CD4-positive, alpha-beta memory T cell (primary cell): ENCODE data around the gene DSC3. TPM values are rescaled to one million over a fixed set of nuclear protein-coding genes. Genes with fewer than 3 reads are reported as not detected.

Source experiments
- CTCF ChIA-PET: fragments of 350-600 bp; sonication (Branson Sonifier 250); formaldehyde crosslinking; loops from one replicate; lab custom pipeline; 2021; ENCODE audit warnings: inconsistent platforms; ENCODE audit not compliant: partially characterized antibody; lab: Charles Lee
- POLR2A ChIA-PET: fragments of 350-600 bp; sonication (Branson Sonifier 250); formaldehyde crosslinking; loops from one replicate; lab custom pipeline; 2021; ENCODE audit not compliant: partially characterized antibody; lab: Charles Lee
- DNase-seq, 5 donors: peaks; one replicate each; pipeline versions ENCODE4 v3.0.0 to v3.0.0-alpha.2; 2020 to 2022; ENCODE audit warnings: mixed read lengths in 1 of 5
- H3K27ac ChIP-seq: one replicate; pipeline ENCODE4 v1.7.0; 2013; ENCODE audit warnings: low read depth, low read length
- H3K27me3 ChIP-seq: 2 replicates; pipeline ENCODE4 v1.7.0; 2013; ENCODE audit warnings: mild to moderate bottlenecking, low read length, moderate library complexity; ENCODE audit not compliant: insufficient read depth
- H3K36me3 ChIP-seq: 2 replicates; pipeline ENCODE4 v1.7.0; 2013; ENCODE audit warnings: mild to moderate bottlenecking, low read length, moderate library complexity; ENCODE audit not compliant: insufficient read depth
- H3K4me1 ChIP-seq: 2 replicates; pipeline ENCODE4 v1.7.0; 2013; ENCODE audit warnings: mild to moderate bottlenecking, low read length, moderate library complexity; ENCODE audit not compliant: insufficient read depth
- H3K4me3 ChIP-seq, 2 donors: one replicate each; pipeline ENCODE4 v1.7.0; 2013; ENCODE audit warnings: low read length in 2 of 2, mild to moderate bottlenecking in 1 of 2
- H3K9me3 ChIP-seq, 2 donors: one replicate each; pipeline ENCODE4 v1.7.0; 2013; ENCODE audit warnings: low read length in 2 of 2, control low read depth in 1 of 2; ENCODE audit not compliant: control insufficient read depth in 1 of 2
- H3K27ac Mint-ChIP-seq, 7 donors: one replicate each; pipeline ENCODE4 v1.8.0; 2020 to 2021; ENCODE audit warnings: mixed read lengths in 7 of 7, mild to moderate bottlenecking in 6 of 7, inconsistent platforms in 3 of 7, moderate library complexity in 3 of 7
- H3K27me3 Mint-ChIP-seq, 2 donors: one replicate each; pipeline ENCODE4 v1.8.0; 2020 to 2021; ENCODE audit warnings: mixed read lengths in 2 of 2
- H3K36me3 Mint-ChIP-seq, 2 donors: one replicate each; pipeline ENCODE4 v1.8.0; 2020 to 2021; ENCODE audit warnings: mixed read lengths in 2 of 2, inconsistent platforms in 1 of 2, mild to moderate bottlenecking in 1 of 2
- H3K4me1 Mint-ChIP-seq, 4 donors: one replicate each; pipeline ENCODE4 v1.8.0; 2020 to 2021; ENCODE audit warnings: mixed read lengths in 4 of 4, mild to moderate bottlenecking in 1 of 4
- H3K4me3 Mint-ChIP-seq, 8 donors: one replicate each; pipeline ENCODE4 v1.8.0; 2020 to 2021; ENCODE audit warnings: mixed read lengths in 8 of 8, mild to moderate bottlenecking in 7 of 8, moderate library complexity in 6 of 8, inconsistent platforms in 3 of 8
- H3K9me3 Mint-ChIP-seq, 8 donors: one replicate each; pipeline ENCODE4 v1.8.0; 2020 to 2021; ENCODE audit warnings: mixed read lengths in 8 of 8, mild to moderate bottlenecking in 5 of 8, inconsistent platforms in 3 of 8, moderate library complexity in 1 of 8
- intact Hi-C: fragments of 100-400 bp; cut with micrococcal nuclease; formaldehyde crosslinking; loops from one replicate; pipeline ENCODE4 v1.15.1; 2023
- polyA plus RNA-seq, 2 donors: library from polyadenylated mRNA; unstranded; fragments of 300-500 nt; fragmentation: Illumina TruSeq; gene quantifications; one replicate each; pipeline ENCODE4 v1.2.3, GENCODE V29; 2021
- total RNA-seq, 2 experiments: library from RNA; stranded (reverse); gene quantifications; one replicate each; pipeline ENCODE4 v1.2.3, GENCODE V29; 2021

The DSC3 gene
- total and polyA plus RNA-seq, 4 experiments from 2014 or later: not detected

DNA sequence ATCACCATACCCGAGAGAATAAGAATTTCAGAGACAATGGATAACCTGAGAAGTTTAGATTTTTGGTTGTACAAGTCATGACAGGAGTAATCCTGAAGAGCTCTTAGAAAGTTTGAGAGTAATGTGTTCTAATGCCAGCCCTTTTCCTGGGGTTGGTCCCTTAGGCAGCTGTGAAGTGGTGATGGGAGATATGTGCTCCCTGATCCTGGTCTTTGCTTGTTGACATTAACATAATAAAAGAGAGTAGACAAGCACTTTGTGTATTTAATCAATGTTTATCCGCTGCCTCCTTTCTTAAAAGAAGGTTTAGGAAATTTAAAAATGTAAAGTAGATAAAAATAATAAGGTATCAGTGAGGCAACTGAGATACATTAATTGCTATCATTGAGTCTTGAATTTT is 13.8 kb upstream of the DSC3 start:
- H3K27ac ChIP-seq: no peak overlapping the region
- intact Hi-C loops: no loop called here
- no peaks in the 10 kb centered on the region for H3K9me3 ChIP-seq
- H3K4me3 ChIP-seq: no peak overlapping the region
- Mint-ChIP-seq H3K27ac (no peak overlapping the region), H3K4me1 (no peaks in the 10 kb centered on the region), H3K9me3 (peaks cover 2 to 18% (median 9%) of the 10 kb centered on the region in 8 donors), H3K36me3 (no peaks in the 10 kb centered on the region), H3K27me3 (no peaks in the 10 kb centered on the region), H3K4me3 (no peak overlapping the region)
- no peaks in the 10 kb centered on the region for H3K4me1 ChIP-seq
- H3K27me3 ChIP-seq: no peaks in the 10 kb centered on the region
- ChIA-PET CTCF (no interaction called here), POLR2A (no interaction called here)
- no peak for DNase-seq
- no peaks in the 10 kb centered on the region for H3K36me3 ChIP-seq

DNA sequence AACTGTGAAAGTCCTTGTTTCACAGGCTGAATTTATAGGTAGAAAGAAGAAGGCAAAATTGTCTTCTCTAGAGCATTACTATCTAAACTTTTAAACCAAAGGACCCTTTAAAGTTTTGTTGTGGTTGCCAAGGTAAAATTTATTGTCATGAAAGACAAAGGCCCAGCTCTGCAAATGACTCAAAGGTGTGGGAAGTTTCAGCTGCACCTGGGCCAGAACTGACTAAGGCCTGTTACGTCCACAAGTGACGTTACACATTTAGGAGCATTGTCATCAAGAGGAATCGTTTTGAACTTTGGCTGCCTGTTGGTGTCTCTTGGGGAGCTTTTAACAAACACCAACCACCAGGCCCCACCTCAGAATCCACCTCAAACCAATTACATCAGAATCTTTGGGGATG is 8.1 kb upstream of the DSC3 start:
- Histone ChIP-seq H3K4me1 (no peaks in the 10 kb centered on the region), H3K27me3 (no peaks in the 10 kb centered on the region), H3K36me3 (no peaks in the 10 kb centered on the region), H3K27ac (no peak overlapping the region), H3K4me3 (no peak overlapping the region), H3K9me3 (no peaks in the 10 kb centered on the region)
- H3K4me1 Mint-ChIP-seq: no peaks in the 10 kb centered on the region
- ChIA-PET CTCF (interaction anchor here (1.2 kb wide), 1 partner anchor 9 kb away, joined by 3 read pairs; no protein-coding TSS in a partner anchor), POLR2A (no interaction called here)
- peaks cover 3 to 20% (median 11%) of the 10 kb centered on the region in 8 donors for H3K9me3 Mint-ChIP-seq
- no peak overlapping the region for H3K27ac Mint-ChIP-seq
- H3K4me3 Mint-ChIP-seq: no peak overlapping the region
- intact Hi-C loops: no loop called here
- DNase-seq: no peak
- H3K36me3 Mint-ChIP-seq: no peaks in the 10 kb centered on the region
- H3K27me3 Mint-ChIP-seq: no peaks in the 10 kb centered on the region

DNA sequence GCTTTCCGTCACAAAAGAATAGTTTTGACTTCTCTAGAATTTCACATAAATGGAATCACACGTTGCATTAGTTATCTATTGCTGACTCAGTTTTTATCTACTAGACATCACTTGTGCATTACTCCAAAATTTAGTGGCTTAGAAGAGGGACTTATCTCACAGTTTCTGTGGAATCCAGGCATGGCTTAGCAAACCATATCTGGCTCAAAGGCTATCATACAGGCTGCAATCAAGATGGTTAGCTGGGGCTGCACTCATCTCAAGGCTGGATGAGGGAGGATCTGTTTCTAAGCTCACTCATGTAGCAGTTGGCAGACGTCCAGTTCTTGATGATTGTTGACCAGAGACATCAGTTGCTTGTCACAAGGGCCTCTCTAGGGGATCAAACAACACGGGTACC is 6.6 kb upstream of the DSC3 start:
- Mint-ChIP-seq H3K9me3 (peaks cover 5 to 19% (median 15%) of the 10 kb centered on the region in 8 donors), H3K27ac (no peak overlapping the region), H3K36me3 (no peaks in the 10 kb centered on the region), H3K4me1 (no peaks in the 10 kb centered on the region), H3K27me3 (no peaks in the 10 kb centered on the region), H3K4me3 (no peak overlapping the region)
- Histone ChIP-seq H3K9me3 (no peaks in the 10 kb centered on the region), H3K4me3 (no peak overlapping the region), H3K27ac (no peak overlapping the region), H3K27me3 (no peaks in the 10 kb centered on the region), H3K4me1 (no peaks in the 10 kb centered on the region), H3K36me3 (no peaks in the 10 kb centered on the region)
- ChIA-PET POLR2A (no interaction called here), CTCF (no interaction called here)
- DNase-seq: no peak
- intact Hi-C loops: no loop called here

DNA sequence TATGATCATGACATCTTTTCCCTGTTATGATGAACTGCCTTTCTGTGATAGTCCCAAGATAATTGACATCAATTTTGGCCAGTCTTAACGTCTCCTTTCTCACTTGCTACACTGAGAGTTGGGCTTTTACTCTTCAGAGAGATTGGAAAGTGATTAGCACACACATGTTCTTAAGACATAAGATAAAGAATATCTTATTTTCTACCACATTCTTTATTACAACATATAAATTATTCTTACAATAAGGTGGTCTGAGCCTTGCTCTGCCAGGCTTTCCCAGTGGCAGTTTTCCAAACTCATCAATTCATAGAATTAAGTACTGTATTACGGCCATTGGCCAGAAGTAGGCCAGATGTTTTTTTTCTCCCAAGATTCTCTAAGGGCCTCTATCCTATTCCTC is 5.7 kb upstream of the DSC3 start:
- peaks cover 3 to 8% of the 10 kb centered on the region in 2 donors for H3K27me3 Mint-ChIP-seq
- H3K4me1 ChIP-seq: no peaks in the 10 kb centered on the region
- H3K9me3 Mint-ChIP-seq: peaks cover 5 to 28% (median 23%) of the 10 kb centered on the region in 8 donors
- H3K27ac Mint-ChIP-seq: no peak overlapping the region
- peaks cover 0 to 2% of the 10 kb centered on the region in 2 donors for H3K9me3 ChIP-seq
- no peaks in the 10 kb centered on the region for H3K27me3 ChIP-seq
- DNase-seq: no peak
- H3K4me3 ChIP-seq: no peak overlapping the region
- H3K4me3 Mint-ChIP-seq: no peak overlapping the region
- H3K36me3 Mint-ChIP-seq: peaks cover 0 to 2% of the 10 kb centered on the region in 2 donors
- CTCF ChIA-PET: no interaction called here
- H3K27ac ChIP-seq: no peak overlapping the region
- intact Hi-C loops: no loop called here
- H3K36me3 ChIP-seq: no peaks in the 10 kb centered on the region
- POLR2A ChIA-PET: no interaction called here
- peaks cover 0 to 1% (median 0%) of the 10 kb centered on the region in 4 donors for H3K4me1 Mint-ChIP-seq

DNA sequence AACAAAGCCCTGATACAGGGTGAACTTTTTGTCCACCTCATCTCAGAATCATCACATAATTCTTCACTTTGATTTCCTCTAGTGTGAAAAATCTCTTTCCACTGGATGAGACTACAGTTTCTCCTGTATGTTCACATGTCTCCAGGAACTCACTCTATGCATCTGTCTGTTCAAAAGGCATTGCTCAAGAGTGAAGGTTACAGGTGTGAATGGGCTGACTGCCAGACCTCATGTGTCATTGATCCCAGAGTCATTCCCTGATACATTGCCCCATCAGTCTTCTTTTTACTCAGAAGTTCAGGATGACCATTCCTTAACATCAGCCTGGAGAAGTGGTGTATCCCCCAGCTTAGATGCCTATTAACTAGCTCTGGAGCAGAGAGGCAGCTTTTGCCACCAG is 4.4 kb upstream of the DSC3 start:
- Mint-ChIP-seq H3K27me3 (peaks cover 5 to 14% of the 10 kb centered on the region in 2 donors), H3K9me3 (peaks cover 0 to 26% (median 19%) of the 10 kb centered on the region in 8 donors), H3K27ac (no peak overlapping the region), H3K36me3 (peaks cover 0 to 4% of the 10 kb centered on the region in 2 donors), H3K4me1 (peaks cover 0 to 1% (median 0%) of the 10 kb centered on the region in 4 donors), H3K4me3 (no peak overlapping the region)
- no peaks in the 10 kb centered on the region for H3K27me3 ChIP-seq
- no peak overlapping the region for H3K27ac ChIP-seq
- no peaks in the 10 kb centered on the region for H3K36me3 ChIP-seq
- H3K4me3 ChIP-seq: no peak overlapping the region
- no peak for DNase-seq
- CTCF ChIA-PET: no interaction called here
- H3K9me3 ChIP-seq: peaks cover 0 to 3% of the 10 kb centered on the region in 2 donors
- POLR2A ChIA-PET: no interaction called here
- intact Hi-C loops: no loop called here
- no peaks in the 10 kb centered on the region for H3K4me1 ChIP-seq

DNA sequence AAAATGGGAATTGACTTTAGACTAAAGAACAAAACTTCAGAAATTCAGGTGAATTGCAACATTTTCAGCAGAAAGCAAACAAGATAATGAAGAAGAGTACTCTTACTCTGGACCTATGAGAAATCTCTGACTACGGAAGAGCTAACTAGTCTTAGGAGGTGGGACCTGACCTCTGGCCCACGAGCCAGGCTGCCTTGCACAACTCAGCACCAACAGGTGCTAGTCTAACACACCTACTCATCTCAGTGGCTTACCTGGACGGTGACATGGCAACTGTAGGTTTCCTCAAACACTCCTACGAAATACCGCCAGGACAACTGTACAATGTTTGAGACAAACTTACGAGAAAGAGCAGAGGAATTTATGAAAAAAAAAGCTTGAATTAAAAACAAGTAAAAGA is 3.1 kb upstream of the DSC3 start:
- peaks cover 0 to 1% (median 0%) of the 10 kb centered on the region in 4 donors for H3K4me1 Mint-ChIP-seq
- H3K4me3 Mint-ChIP-seq: no peak overlapping the region
- H3K27ac Mint-ChIP-seq: no peak overlapping the region
- ChIA-PET CTCF (no interaction called here), POLR2A (no interaction called here)
- no peak for DNase-seq
- H3K36me3 ChIP-seq: no peaks in the 10 kb centered on the region
- no peaks in the 10 kb centered on the region for H3K4me1 ChIP-seq
- H3K36me3 Mint-ChIP-seq: peaks cover 0 to 4% of the 10 kb centered on the region in 2 donors
- no peak overlapping the region for H3K4me3 ChIP-seq
- peaks cover 10 to 18% of the 10 kb centered on the region in 2 donors for H3K27me3 Mint-ChIP-seq
- intact Hi-C loops: no loop called here
- H3K9me3 Mint-ChIP-seq: peaks cover 0 to 31% (median 21%) of the 10 kb centered on the region in 8 donors
- peaks cover 0 to 3% of the 10 kb centered on the region in 2 donors for H3K9me3 ChIP-seq
- no peak overlapping the region for H3K27ac ChIP-seq
- no peaks in the 10 kb centered on the region for H3K27me3 ChIP-seq

DNA sequence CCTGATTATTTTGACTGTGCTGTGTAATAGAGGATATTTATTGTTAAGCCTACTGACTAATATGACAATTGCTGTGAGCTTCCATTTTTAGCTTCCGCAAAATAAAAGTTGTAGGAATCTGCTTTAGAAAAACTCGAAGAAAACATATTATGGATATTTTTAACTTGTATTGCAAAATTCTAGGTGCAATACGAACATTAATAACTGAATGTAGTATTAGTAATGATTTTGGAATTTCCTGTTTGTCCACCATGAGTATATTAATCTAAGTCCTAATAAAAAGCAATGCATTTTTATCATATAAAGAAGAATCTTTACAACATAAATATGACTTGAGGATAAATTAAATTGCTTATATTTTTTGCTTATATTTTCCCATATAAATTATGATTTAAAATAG is 2.4 kb upstream of the DSC3 start:
- no peak overlapping the region for H3K27ac Mint-ChIP-seq
- no peaks in the 10 kb centered on the region for H3K27me3 ChIP-seq
- peaks cover 0 to 4% of the 10 kb centered on the region in 2 donors for H3K36me3 Mint-ChIP-seq
- peaks cover 0 to 36% (median 23%) of the 10 kb centered on the region in 8 donors for H3K9me3 Mint-ChIP-seq
- H3K36me3 ChIP-seq: no peaks in the 10 kb centered on the region
- intact Hi-C loops: no loop called here
- peaks cover 0 to 3% of the 10 kb centered on the region in 2 donors for H3K9me3 ChIP-seq
- ChIA-PET POLR2A (no interaction called here), CTCF (no interaction called here)
- H3K4me3 ChIP-seq: no peak overlapping the region
- no peak overlapping the region for H3K27ac ChIP-seq
- H3K27me3 Mint-ChIP-seq: peaks cover 12 to 21% of the 10 kb centered on the region in 2 donors
- peaks cover 0 to 1% (median 0%) of the 10 kb centered on the region in 4 donors for H3K4me1 Mint-ChIP-seq
- H3K4me3 Mint-ChIP-seq: no peak overlapping the region
- H3K4me1 ChIP-seq: no peaks in the 10 kb centered on the region
- DNase-seq: no peak
